WTC11 (cell line): ENCODE results near the gene SPECC1L. TPM values are rescaled to one million over a fixed set of nuclear protein-coding genes. Genes with fewer than 3 reads are reported as not detected.
A peak's percentile ranks its signal among the peaks of the same experiment; 100 is the strongest.

ENCODE experiments used
- ATAC-seq: fragments of 200-7000 bp; cut with Tn5 transposase; 2 replicates; pipeline ENCODE4 v1.10.0; 2021; ENCODE audit warnings: mild to moderate bottlenecking, moderate library complexity
- CTCF ChIA-PET: fragments of 300-600 bp; sonication (Branson Sonifier 250); formaldehyde crosslinking; loops from one replicate; lab custom pipeline; 2021; ENCODE audit warnings: antibody characterized with exemption; lab: Charles Lee
- POLR2A ChIA-PET: fragments of 350-600 bp; sonication (Branson Sonifier 250); formaldehyde crosslinking; loops from one replicate; lab custom pipeline; 2021; ENCODE audit warnings: antibody characterized with exemption; lab: Charles Lee
- DNase-seq: peaks from one replicate; pipeline ENCODE4 v3.0.0; 2021; ENCODE audit warnings: low spot score
- H3K27ac Mint-ChIP-seq: 2 replicates; pipeline ENCODE4 v1.8.0; 2021; ENCODE audit warnings: mixed read lengths
- H3K27me3 Mint-ChIP-seq: 2 replicates; pipeline ENCODE4 v1.8.0; 2021; ENCODE audit warnings: low read depth, mild to moderate bottlenecking, moderate library complexity, mixed read lengths
- H3K36me3 Mint-ChIP-seq: 2 replicates; pipeline ENCODE4 v1.8.0; 2021; ENCODE audit warnings: mixed read lengths
- H3K4me1 Mint-ChIP-seq: 2 replicates; pipeline ENCODE4 v1.8.0; 2022; ENCODE audit warnings: mixed read lengths
- H3K4me3 Mint-ChIP-seq: 2 replicates; pipeline ENCODE4 v1.8.0; 2021; ENCODE audit warnings: mild to moderate bottlenecking, moderate library complexity, mixed read lengths
- H3K9me3 Mint-ChIP-seq: 2 replicates; pipeline ENCODE4 v1.8.0; 2021; ENCODE audit warnings: mixed read lengths
- AR ChIP-seq: fragments of 250-450 bp; sonication (Bioruptor Pico); IDR thresholded peaks from 2 replicates; pipeline ENCODE4 v1.9.0; 2021; ENCODE audit warnings: mild to moderate bottlenecking
- ESRRA ChIP-seq: sonication (generic); formaldehyde crosslinking; IDR thresholded peaks from 2 replicates; pipeline ENCODE4 v1.8.1; 2022; ENCODE audit warnings: mild to moderate bottlenecking, missing genetic modification reagents, borderline replicate concordance
- GABPB1 ChIP-seq: sonication (generic); formaldehyde crosslinking; IDR thresholded peaks from 2 replicates; pipeline ENCODE4 v1.8.1; 2023; ENCODE audit warnings: mild to moderate bottlenecking, missing genetic modification reagents
- MAX ChIP-seq: sonication (generic); formaldehyde crosslinking; IDR thresholded peaks from 2 replicates; pipeline ENCODE4 v1.8.0; 2022; ENCODE audit warnings: mild to moderate bottlenecking, missing genetic modification reagents
- MYBL2 ChIP-seq: sonication (generic); formaldehyde crosslinking; IDR thresholded peaks from 2 replicates; pipeline ENCODE4 v1.8.1; 2023; ENCODE audit warnings: mild to moderate bottlenecking, moderate library complexity, missing genetic modification reagents
- PRDM15 ChIP-seq: sonication (generic); formaldehyde crosslinking; IDR thresholded peaks from 2 replicates; pipeline ENCODE4 v1.8.0; 2022; ENCODE audit warnings: missing genetic modification reagents
- RELA ChIP-seq: sonication (generic); formaldehyde crosslinking; IDR thresholded peaks from 2 replicates; pipeline ENCODE4 v1.8.1; 2022; ENCODE audit warnings: missing genetic modification reagents, mild to moderate bottlenecking, borderline replicate concordance
- RORB ChIP-seq: fragments of 250-450 bp; sonication (Bioruptor Pico); IDR thresholded peaks from 2 replicates; pipeline ENCODE4 v1.9.0; 2021; ENCODE audit warnings: mild to moderate bottlenecking
- SMAD3 ChIP-seq: sonication (generic); formaldehyde crosslinking; IDR thresholded peaks from 2 replicates; pipeline ENCODE4 v1.8.0; 2022; ENCODE audit warnings: missing genetic modification reagents, mild to moderate bottlenecking, borderline replicate concordance
- SMAD4 ChIP-seq: sonication (generic); formaldehyde crosslinking; IDR thresholded peaks from 2 replicates; pipeline ENCODE4 v1.8.0; 2022; ENCODE audit warnings: mild to moderate bottlenecking, missing genetic modification reagents
- SP1 ChIP-seq: sonication (generic); formaldehyde crosslinking; conservative IDR thresholded peaks from 2 replicates; pipeline ENCODE4 v1.8.1; 2022; ENCODE audit warnings: missing genetic modification reagents
- ZMAT4 ChIP-seq: fragments of 250-450 bp; sonication (Bioruptor Pico); IDR thresholded peaks from 2 replicates; pipeline ENCODE4 v1.9.0; 2021; ENCODE audit warnings: mild to moderate bottlenecking
- ZNF121 ChIP-seq: sonication (generic); formaldehyde crosslinking; IDR thresholded peaks from 2 replicates; pipeline ENCODE4 v1.8.0; 2023; ENCODE audit warnings: missing genetic modification reagents
- ZNF138 ChIP-seq: sonication (generic); formaldehyde crosslinking; conservative IDR thresholded peaks from 2 replicates; pipeline ENCODE4 v1.8.1; 2022; ENCODE audit warnings: mild to moderate bottlenecking, moderate library complexity, missing genetic modification reagents
- ZNF423 ChIP-seq: fragments of 250-450 bp; sonication (Bioruptor Pico); IDR thresholded peaks from 2 replicates; pipeline ENCODE4 v2.1.2; 2022; ENCODE audit warnings: mild to moderate bottlenecking, moderate library complexity
- ZNF512 ChIP-seq: sonication (generic); formaldehyde crosslinking; IDR thresholded peaks from 2 replicates; pipeline ENCODE4 v1.8.1; 2022; ENCODE audit warnings: missing genetic modification reagents, borderline replicate concordance
- total RNA-seq: library from RNA; stranded (reverse); gene quantifications from 3 replicates; pipeline ENCODE4 v1.2.3, GENCODE V29; 2021
- TF ChIP-seq, protein P1 (sequence below): sonication (generic); formaldehyde crosslinking; IDR thresholded peaks from 2 replicates; pipeline ENCODE4 v1.8.0; 2022; ENCODE audit warnings: mild to moderate bottlenecking, missing genetic modification reagents

SPECC1L gene
- total RNA-seq, 1 experiment from 2014 or later = 44.6 TPM

GRCh38 chr22:24412274-24412673 lies 141.6 kb downstream of the SPECC1L start:
- peaks cover 8% of the 10 kb centered on the region for H3K4me1 Mint-ChIP-seq
- TF ChIP-seq MAX (CRISPR knock-in tag) = no peak
- no peak overlapping the region for H3K4me3 Mint-ChIP-seq
- DNase-seq = no peak
- no peaks in the 10 kb centered on the region for H3K9me3 Mint-ChIP-seq
- no peaks in the 10 kb centered on the region for H3K27me3 Mint-ChIP-seq
- no peak for ATAC-seq
- no peak overlapping the region; the same call in 1 of the 2 replicates for H3K27ac Mint-ChIP-seq
- CTCF ChIA-PET = interaction anchor here (0.6 to 2.3 kb wide), 5 partner anchors 8 to 1225 kb away, joined by 3 to 7 read pairs (median 4); no protein-coding TSS in a partner anchor
- POLR2A ChIA-PET = no interaction called here
- H3K36me3 Mint-ChIP-seq = peaks cover 12% of the 10 kb centered on the region

- Mint-ChIP-seq H3K36me3 (peaks cover 12% of the 10 kb centered on the region), H3K27me3 (no peaks in the 10 kb centered on the region), H3K9me3 (no peaks in the 10 kb centered on the region), H3K4me1 (no peaks in the 10 kb centered on the region), H3K4me3 (no peak overlapping the region), H3K27ac (0 out of 2 replicates have a peak overlapping the region, but pooled peaks have one; percentile 22)
- ChIA-PET POLR2A (no interaction called here), CTCF (interaction anchor here (1.4 kb wide), 1 partner anchor 11 kb away, joined by 4 read pairs; no protein-coding TSS in a partner anchor)
- no peak for ATAC-seq
- DNase-seq = no peak
- TF ChIP-seq SP1 (CRISPR knock-in tag) (no peak), RORB (no peak), AR (CRISPR knock-in tag) (no peak), ESRRA (no peak), RELA (CRISPR knock-in tag) (no peak), MYBL2 (CRISPR knock-in tag) (no peak), ZNF423 (CRISPR knock-in tag) (no peak), ZNF121 (CRISPR knock-in tag) (no peak), GABPB1 (CRISPR knock-in tag) (no peak)
- TF ChIP-seq, protein P1, sequence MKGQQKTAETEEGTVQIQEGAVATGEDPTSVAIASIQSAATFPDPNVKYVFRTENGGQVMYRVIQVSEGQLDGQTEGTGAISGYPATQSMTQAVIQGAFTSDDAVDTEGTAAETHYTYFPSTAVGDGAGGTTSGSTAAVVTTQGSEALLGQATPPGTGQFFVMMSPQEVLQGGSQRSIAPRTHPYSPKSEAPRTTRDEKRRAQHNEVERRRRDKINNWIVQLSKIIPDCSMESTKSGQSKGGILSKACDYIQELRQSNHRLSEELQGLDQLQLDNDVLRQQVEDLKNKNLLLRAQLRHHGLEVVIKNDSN (CRISPR knock-in tag) = no peak
Observed at GRCh38 chr22:24413271-24413670, 142.6 kb downstream of the SPECC1L start.

GRCh38 chr22:24413736-24414385 lies 143.2 kb downstream of the SPECC1L start:
- POLR2A ChIA-PET = no interaction called here
- TF ChIP-seq RELA (CRISPR knock-in tag) (no peak), ZNF512 (CRISPR knock-in tag) (no peak), ESRRA (no peak), PRDM15 (CRISPR knock-in tag) (no peak), ZNF138 (CRISPR knock-in tag) (no peak), SMAD3 (CRISPR knock-in tag) (no peak), ZMAT4 (CRISPR knock-in tag) (no peak), SMAD4 (CRISPR knock-in tag) (no peak), MYBL2 (CRISPR knock-in tag) (no peak)
- Mint-ChIP-seq H3K9me3 (no peaks in the 10 kb centered on the region), H3K27ac (no peak overlapping the region), H3K4me1 (no peaks in the 10 kb centered on the region; the same call in 1 of the 2 replicates), H3K36me3 (peaks cover 12% of the 10 kb centered on the region), H3K27me3 (no peaks in the 10 kb centered on the region), H3K4me3 (no peak overlapping the region)
- no peak for DNase-seq
- ATAC-seq = no peak
- CTCF ChIA-PET = interaction anchor here (1.5 kb wide), 1 partner anchor 10 kb away, joined by 4 read pairs; no protein-coding TSS in a partner anchor
